ENCODE results near the gene DRC3. TPM values are rescaled to one million over a fixed set of nuclear protein-coding genes. Genes with fewer than 3 reads are reported as not detected.

The DRC3 gene
- total RNA-seq, 1 donor from 2014 or later: 1.7 TPM

DNA sequence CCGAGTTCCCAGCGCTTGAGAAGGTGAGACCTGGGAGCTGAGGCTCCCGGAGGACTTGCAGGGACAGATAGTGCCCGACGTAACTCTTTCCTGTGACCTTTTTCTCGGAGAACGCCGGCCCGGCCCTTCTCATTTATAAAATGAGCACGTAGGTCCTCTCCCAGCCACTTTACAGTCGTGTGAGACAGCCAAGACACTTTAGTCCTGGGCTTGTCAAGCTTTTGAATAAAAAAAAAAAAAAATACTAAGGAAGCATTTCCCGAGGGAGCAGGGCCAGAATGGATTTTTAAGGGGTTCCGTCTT, 241 bp downstream of the DRC3 start:
- intact Hi-C loops (cut with micrococcal nuclease): no loop called here
- DNase-seq: no peak
- Histone ChIP-seq H3K27ac (replicated peaks) (peak overlapping the region; percentile 67), H3K9me3 (replicated peaks) (no peaks in the 10 kb centered on the region), H3K36me3 (no peaks in the 10 kb centered on the region), H3K4me1 (peaks cover 50% of the 10 kb centered on the region), H3K4me3 (peak overlapping the region; percentile 97), H3K27me3 (ENCODE audit: low read depth) (no peaks in the 10 kb centered on the region)
- TF ChIP-seq CTCF (IDR thresholded peaks at IDR 0.05; ENCODE audit: borderline replicate concordance): no peak

DNA sequence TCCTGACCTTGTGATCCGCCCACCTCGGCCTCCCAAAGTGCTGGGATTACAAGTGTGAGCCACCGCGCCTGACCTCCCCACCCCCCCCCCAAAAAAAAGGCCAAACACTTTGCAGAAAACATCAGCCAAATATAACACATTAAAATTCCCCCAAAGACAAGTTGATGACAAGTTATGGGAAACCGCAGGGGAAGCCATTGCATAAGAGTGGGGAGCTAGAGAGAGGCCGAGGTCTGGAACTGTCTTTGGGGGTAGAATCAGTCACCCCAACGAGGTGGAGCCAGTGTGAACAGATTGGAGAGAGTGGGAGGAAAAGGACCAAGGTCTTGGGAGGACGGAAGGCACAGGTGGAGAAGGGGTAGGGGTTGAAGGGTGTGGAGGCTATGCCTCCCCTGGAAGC, 2.8 kb downstream of the DRC3 start:
- H3K36me3 ChIP-seq: no peaks in the 10 kb centered on the region
- no peak for TF ChIP-seq CTCF (IDR thresholded peaks at IDR 0.05; ENCODE audit: borderline replicate concordance)
- H3K9me3 ChIP-seq (replicated peaks): no peaks in the 10 kb centered on the region
- peaks cover 25% of the 10 kb centered on the region for H3K4me1 ChIP-seq
- intact Hi-C loops (cut with micrococcal nuclease): no loop called here
- no peak for DNase-seq
- no peak overlapping the region for H3K4me3 ChIP-seq
- no peaks in the 10 kb centered on the region for H3K27me3 ChIP-seq (ENCODE audit: low read depth)
- no peak overlapping the region for H3K27ac ChIP-seq (replicated peaks)

GRCh38 chr17:17976931-17977570, 4.4 kb downstream of the DRC3 start:
- intact Hi-C loops (cut with micrococcal nuclease): no loop called here
- TF ChIP-seq CTCF (IDR thresholded peaks at IDR 0.05; ENCODE audit: borderline replicate concordance): no peak

GRCh38 chr17:17978481-17979424, 6.1 kb downstream of the DRC3 start:
- no peak overlapping the region for H3K27ac ChIP-seq (replicated peaks)
- no peaks in the 10 kb centered on the region for H3K4me1 ChIP-seq
- TF ChIP-seq CTCF (IDR thresholded peaks at IDR 0.05; ENCODE audit: borderline replicate concordance): no peak
- H3K4me3 ChIP-seq: no peak overlapping the region
- no peaks in the 10 kb centered on the region for H3K9me3 ChIP-seq (replicated peaks)
- H3K27me3 ChIP-seq (ENCODE audit: low read depth): no peaks in the 10 kb centered on the region
- DNase-seq: no peak
- intact Hi-C loops (cut with micrococcal nuclease): no loop called here
- no peaks in the 10 kb centered on the region for H3K36me3 ChIP-seq

More at GRCh38 chr17:17976931-17977570, 4.4 kb downstream of the DRC3 start:
- H3K27ac ChIP-seq (replicated peaks): no peak overlapping the region
- H3K4me3 ChIP-seq: no peak overlapping the region
- H3K4me1 ChIP-seq: peaks cover 9% of the 10 kb centered on the region
- H3K36me3 ChIP-seq: no peaks in the 10 kb centered on the region
- no peaks in the 10 kb centered on the region for H3K27me3 ChIP-seq (ENCODE audit: low read depth)
- no peaks in the 10 kb centered on the region for H3K9me3 ChIP-seq (replicated peaks)
- no peak for DNase-seq

DNA sequence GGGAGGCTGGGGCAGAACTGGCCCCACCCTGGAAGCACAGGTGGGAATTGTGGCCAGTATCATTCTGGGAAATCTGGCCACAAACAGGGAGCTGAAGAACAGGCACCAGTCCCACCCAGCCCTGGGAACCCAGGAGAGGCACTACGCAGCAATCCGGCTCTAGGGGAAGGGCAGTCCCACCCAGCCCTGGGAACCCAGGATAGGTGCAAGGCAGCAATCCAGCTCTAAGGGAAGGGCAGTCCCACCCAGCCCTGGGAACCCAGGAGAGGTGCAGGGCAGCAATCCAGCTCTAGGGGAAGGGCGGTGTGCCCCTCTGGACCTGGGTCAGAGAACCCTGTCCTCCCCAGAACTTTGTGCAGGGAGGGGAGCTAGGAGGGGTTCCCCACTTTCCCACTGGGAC, 7.1 kb downstream of the DRC3 start:
- no peaks in the 10 kb centered on the region for H3K9me3 ChIP-seq (replicated peaks)
- no peaks in the 10 kb centered on the region for H3K36me3 ChIP-seq
- no peaks in the 10 kb centered on the region for H3K27me3 ChIP-seq (ENCODE audit: low read depth)
- no peak for DNase-seq
- intact Hi-C loops (cut with micrococcal nuclease): no loop called here
- H3K4me3 ChIP-seq: no peak overlapping the region
- no peak for TF ChIP-seq CTCF (IDR thresholded peaks at IDR 0.05; ENCODE audit: borderline replicate concordance)
- H3K27ac ChIP-seq (replicated peaks): no peak overlapping the region
- H3K4me1 ChIP-seq: no peaks in the 10 kb centered on the region

Data from left ventricle myocardium inferior (tissue), 1 donor.